Spleen (tissue), 11 donors: ENCODE results near the gene GAB1. TPM values are rescaled to one million over a fixed set of nuclear protein-coding genes. Genes with fewer than 3 reads are reported as not detected.

ENCODE experiments used
- DNase-seq: peaks from one replicate; pipeline ENCODE4 v3.0.0-alpha.2; 2020
- H3K27ac ChIP-seq, 8 donors: fragments of 200-600 bp; sonication (generic) in 7 of 8; 1 replicate in 4 of 8; 2 replicates in 4 of 8; pipeline versions ENCODE4 v1.5.0 to v1.8.0; 2016 to 2021; ENCODE audit warnings: inconsistent platforms in 4 of 8, mild to moderate bottlenecking in 4 of 8, moderate library complexity in 1 of 8
- H3K27me3 ChIP-seq, 7 donors: fragments of 200-600 bp; sonication (generic) in 6 of 7; replicated peaks in 1 of 7; 1 replicate in 4 of 7; 2 replicates in 3 of 7; pipeline versions ENCODE4 v1.5.0 to v1.8.0; 2016 to 2021; ENCODE audit warnings: inconsistent platforms in 3 of 7, mild to moderate bottlenecking in 1 of 7
- H3K36me3 ChIP-seq, 6 donors: fragments of 200-600 bp; sonication (generic) in 5 of 6; 1 replicate in 4 of 6; 2 replicates in 2 of 6; pipeline versions ENCODE4 v1.5.0 to v1.8.0; 2016 to 2021; ENCODE audit warnings: inconsistent platforms in 2 of 6
- H3K4me1 ChIP-seq, 6 donors: fragments of 200-600 bp; sonication (generic) in 5 of 6; 1 replicate in 3 of 6; 2 replicates in 3 of 6; pipeline versions ENCODE4 v1.5.0 to v1.8.0; 2016 to 2021; ENCODE audit warnings: inconsistent platforms in 3 of 6
- H3K4me3 ChIP-seq, 8 donors: fragments of 200-600 bp; sonication (generic) in 7 of 8; 1 replicate in 4 of 8; 2 replicates in 4 of 8; pipeline versions ENCODE4 v1.5.0 to v1.8.0; 2016 to 2021; ENCODE audit warnings: inconsistent platforms in 4 of 8, mild to moderate bottlenecking in 4 of 8, moderate library complexity in 2 of 8
- H3K9me3 ChIP-seq, 8 donors: fragments of 200-600 bp; sonication (generic) in 7 of 8; 1 replicate in 4 of 8; 2 replicates in 4 of 8; pipeline versions ENCODE4 v1.5.0 to v1.8.0; 2016 to 2021; ENCODE audit warnings: inconsistent platforms in 4 of 8
- CTCF ChIP-seq, 11 experiments: fragments of 200-600 bp in 7 of 11; fragments of 450-650 bp in 4 of 11; sonication (generic) in 4 of 11; IDR thresholded peaks in 8 of 11; conservative IDR thresholded peaks in 3 of 11; 1 replicate in 7 of 11; 2 replicates in 4 of 11; pipeline versions ENCODE4 v1.4.0 to v1.8.0; 2016 to 2021; ENCODE audit warnings: antibody characterized with exemption in 11 of 11, inconsistent platforms in 4 of 11, mild to moderate bottlenecking in 1 of 11
- POLR2A ChIP-seq, 3 donors: fragments of 450-650 bp; IDR thresholded peaks; one replicate each; pipeline ENCODE4 v1.5.1; 2017; ENCODE audit warnings: antibody characterized with exemption in 3 of 3, mild to moderate bottlenecking in 1 of 3
- POLR2AphosphoS5 ChIP-seq, 3 donors: sonication (generic); formaldehyde crosslinking; IDR thresholded peaks; one replicate each; pipeline ENCODE4 v1.5.1; 2017; ENCODE audit warnings: antibody characterized with exemption in 3 of 3
- WGBS, 5 donors: extraction: QIAGEN DNeasy Blood & Tissue Kit in 3 of 5; methylation state at CpG; one replicate each; pipeline versions ENCODE4 v1.1.5 to v1.1.7; 2013 to 2018; 5-methylcytosine and 5-hydroxymethylcytosine counted together
- intact Hi-C: fragments of 100-400 bp; cut with DNase I; formaldehyde crosslinking; loops from one replicate; pipeline ENCODE4 v1.15.0; 2023; ENCODE audit warnings: low total_unique reads
- polyA plus RNA-seq, 3 donors: library from polyadenylated mRNA; stranded (reverse); fragments of 200-250 nt; gene quantifications; one replicate each; pipeline ENCODE4 v1.2.1, GENCODE V29; 2013
- total RNA-seq, 7 donors: library from RNA; depleted of rRNA in 3 of 7; stranded (reverse); fragments of >200 nt in 3 of 7; fragmentation: NEBNext Ultra II Directional in 4 of 7; extraction: Animal tissue kit (Norgen Biotek cat#: 25700) in 4 of 7; gene quantifications; one replicate each; pipeline versions ENCODE4 v1.1.0 to v1.2.1, GENCODE V29; 2016 to 2021
- donor health status: healthy with polysubstance abuse.
- donor health status: DM: no; HTN: no; CAD: no; lungs with moderate emphysema.
- donor health status: DM: no; HTN: no; CAD: no.
- donor health status: Bipolar disorder and iron deficiency.
- donor health status: healthy.
- donor health status: DM: no; HTN: no; CAD: no.
- donor health status: DM: yes; HTN: yes; CAD: no.

GAB1 gene
- total and polyA plus RNA-seq, 10 donors = 1.6 to 53.6 (median 23.8) TPM

GRCh38 chr4:143374255-143374654 lies 37.6 kb downstream of the GAB1 start:
- no peaks in the 10 kb centered on the region for H3K9me3 ChIP-seq
- H3K27me3 ChIP-seq = no peaks in the 10 kb centered on the region
- intact Hi-C loops = no loop called here
- H3K4me3 ChIP-seq = no peak overlapping the region
- TF ChIP-seq CTCF (IDR thresholded peaks at IDR 0.05 in 8 of 11, conservative IDR thresholded peaks at IDR 0.05 in 3 of 11) (no peak), POLR2AphosphoS5 (IDR thresholded peaks at IDR 0.05) (no peak), POLR2A (IDR thresholded peaks at IDR 0.05) (no peak)
- H3K4me1 ChIP-seq = peaks cover 27 to 70% (median 46%) of the 10 kb centered on the region in 6 donors
- H3K27ac ChIP-seq = peak overlapping the region in 1 of 8 donors; percentile 1
- DNase-seq = no peak
- 80 to 95% (median 90%) methylated on average over 3 of the region's 3 CpGs for WGBS, 5 donors
- no peaks in the 10 kb centered on the region for H3K36me3 ChIP-seq

- H3K4me1 ChIP-seq = peaks cover 22 to 70% (median 44%) of the 10 kb centered on the region in 6 donors
- no peaks in the 10 kb centered on the region for H3K27me3 ChIP-seq
- H3K4me3 ChIP-seq = no peak overlapping the region
- intact Hi-C loops = no loop called here
- DNase-seq = no peak
- no peak overlapping the region for H3K27ac ChIP-seq
- TF ChIP-seq CTCF (IDR thresholded peaks at IDR 0.05 in 8 of 11, conservative IDR thresholded peaks at IDR 0.05 in 3 of 11) (no peak), POLR2AphosphoS5 (IDR thresholded peaks at IDR 0.05) (no peak), POLR2A (IDR thresholded peaks at IDR 0.05) (no peak)
- no peaks in the 10 kb centered on the region for H3K9me3 ChIP-seq
- 62 to 94% (median 83%) methylated on average over 6 of the region's 6 CpGs for WGBS, 5 donors
- no peaks in the 10 kb centered on the region for H3K36me3 ChIP-seq
These were observed 38.1 kb downstream of the GAB1 start for GRCh38 chr4:143374771-143375170.

GRCh38 chr4:143375326-143376073 lies 38.8 kb downstream of the GAB1 start:
- Histone ChIP-seq H3K4me3 (no peak overlapping the region), H3K4me1 (peaks cover 21 to 74% (median 43%) of the 10 kb centered on the region in 6 donors), H3K36me3 (no peaks in the 10 kb centered on the region), H3K27me3 (no peaks in the 10 kb centered on the region), H3K9me3 (no peaks in the 10 kb centered on the region), H3K27ac (peak overlapping the region in 2 of 8 donors; percentile 68 to 78)
- no peak for TF ChIP-seq POLR2A (IDR thresholded peaks at IDR 0.05)
- TF ChIP-seq POLR2AphosphoS5 (IDR thresholded peaks at IDR 0.05) = peak in 1 of 3 donors; percentile 23
- TF ChIP-seq CTCF (IDR thresholded peaks at IDR 0.05 in 8 of 11, conservative IDR thresholded peaks at IDR 0.05 in 3 of 11) = peak in 10 of 11 experiments; percentile 22 to 66 (median 41)
- DNase-seq = peak; percentile 81
- intact Hi-C loops = no loop called here
- WGBS, 5 donors = 57 to 72% (median 64%) methylated on average over 6 of the region's 6 CpGs

GRCh38 chr4:143377611-143378099 lies 41.0 kb downstream of the GAB1 start:
- Histone ChIP-seq H3K36me3 (no peaks in the 10 kb centered on the region), H3K27ac (peak overlapping the region in 7 of 8 donors; percentile 12 to 78 (median 68)), H3K27me3 (no peaks in the 10 kb centered on the region), H3K9me3 (no peaks in the 10 kb centered on the region), H3K4me3 (no peak overlapping the region), H3K4me1 (peaks cover 34 to 96% (median 60%) of the 10 kb centered on the region in 6 donors)
- intact Hi-C loops = no loop called here
- 44 to 48% (median 46%) methylated on average over 7 of the region's 7 CpGs for WGBS, 5 donors
- no peak for DNase-seq
- TF ChIP-seq CTCF (IDR thresholded peaks at IDR 0.05 in 8 of 11, conservative IDR thresholded peaks at IDR 0.05 in 3 of 11) (no peak), POLR2AphosphoS5 (IDR thresholded peaks at IDR 0.05) (no peak), POLR2A (IDR thresholded peaks at IDR 0.05) (no peak)
